ENCODE measurements around the gene CTNNBL1. TPM values are rescaled to one million over a fixed set of nuclear protein-coding genes. Genes with fewer than 3 reads are reported as not detected.
A peak's percentile ranks its signal among the peaks of the same experiment; 100 is the strongest.

Gene CTNNBL1
- total RNA-seq, 4 donors from 2014 or later, result 11.5 to 57.2 (median 35.2) TPM

DNA sequence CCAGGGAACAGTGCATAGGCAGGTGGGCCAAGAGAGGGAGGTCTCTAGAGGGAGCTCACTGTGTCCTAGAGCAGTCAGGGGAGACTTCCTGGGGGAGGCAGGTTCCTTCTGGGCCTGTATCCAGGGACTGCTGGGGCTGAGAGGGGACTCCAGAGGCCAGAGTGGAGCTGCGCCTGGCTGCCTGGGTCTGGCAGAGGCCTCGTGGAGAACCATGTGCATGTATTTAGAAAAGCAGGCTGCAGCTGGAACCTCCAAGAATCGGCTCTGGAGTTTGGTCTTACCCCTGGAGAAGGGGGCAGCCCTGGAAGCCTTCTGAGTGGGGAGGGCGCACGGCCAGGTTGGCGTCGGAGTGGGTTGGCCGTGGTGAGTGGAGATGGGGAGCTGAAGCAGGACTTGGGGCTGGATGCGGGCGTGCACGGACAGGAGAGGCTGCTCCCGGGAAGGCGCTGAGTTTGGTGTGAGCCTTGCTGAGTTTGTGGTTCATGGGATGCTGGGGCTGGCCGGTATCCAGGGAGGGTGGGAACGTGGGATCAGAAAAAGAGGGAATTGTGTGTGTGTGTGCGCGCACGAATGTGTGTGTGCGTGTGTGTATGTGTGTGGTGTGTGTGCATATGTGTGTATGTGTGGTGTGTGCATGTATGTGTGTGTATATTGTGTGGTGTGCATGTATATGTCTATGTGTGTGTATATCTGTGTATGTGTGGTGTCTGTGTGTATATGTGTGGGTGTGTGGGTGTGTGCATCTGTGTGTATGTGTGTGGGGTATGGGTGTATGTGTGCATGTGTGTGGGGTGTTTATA lies 219.9 kb downstream of the CTNNBL1 start:
- intact Hi-C loops (cut with DNase I; ENCODE audit: low total_unique reads), result no loop called here
- TF ChIP-seq, protein P1, sequence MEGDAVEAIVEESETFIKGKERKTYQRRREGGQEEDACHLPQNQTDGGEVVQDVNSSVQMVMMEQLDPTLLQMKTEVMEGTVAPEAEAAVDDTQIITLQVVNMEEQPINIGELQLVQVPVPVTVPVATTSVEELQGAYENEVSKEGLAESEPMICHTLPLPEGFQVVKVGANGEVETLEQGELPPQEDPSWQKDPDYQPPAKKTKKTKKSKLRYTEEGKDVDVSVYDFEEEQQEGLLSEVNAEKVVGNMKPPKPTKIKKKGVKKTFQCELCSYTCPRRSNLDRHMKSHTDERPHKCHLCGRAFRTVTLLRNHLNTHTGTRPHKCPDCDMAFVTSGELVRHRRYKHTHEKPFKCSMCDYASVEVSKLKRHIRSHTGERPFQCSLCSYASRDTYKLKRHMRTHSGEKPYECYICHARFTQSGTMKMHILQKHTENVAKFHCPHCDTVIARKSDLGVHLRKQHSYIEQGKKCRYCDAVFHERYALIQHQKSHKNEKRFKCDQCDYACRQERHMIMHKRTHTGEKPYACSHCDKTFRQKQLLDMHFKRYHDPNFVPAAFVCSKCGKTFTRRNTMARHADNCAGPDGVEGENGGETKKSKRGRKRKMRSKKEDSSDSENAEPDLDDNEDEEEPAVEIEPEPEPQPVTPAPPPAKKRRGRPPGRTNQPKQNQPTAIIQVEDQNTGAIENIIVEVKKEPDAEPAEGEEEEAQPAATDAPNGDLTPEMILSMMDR (IDR thresholded peaks at IDR 0.05), result no peak
- TF ChIP-seq POLR2A (IDR thresholded peaks at IDR 0.05), result no peak
- H3K27me3 ChIP-seq, result no peaks in the 10 kb centered on the region
- no peak overlapping the region for H3K4me3 ChIP-seq
- H3K4me1 ChIP-seq, result peaks cover 0 to 9% of the 10 kb centered on the region in 2 donors
- no peaks in the 10 kb centered on the region for H3K9me3 ChIP-seq
- H3K27ac ChIP-seq, result no peak overlapping the region
- peak in 1 of 2 donors; percentile 22 for DNase-seq
- H3K36me3 ChIP-seq, result no peaks in the 10 kb centered on the region

DNA sequence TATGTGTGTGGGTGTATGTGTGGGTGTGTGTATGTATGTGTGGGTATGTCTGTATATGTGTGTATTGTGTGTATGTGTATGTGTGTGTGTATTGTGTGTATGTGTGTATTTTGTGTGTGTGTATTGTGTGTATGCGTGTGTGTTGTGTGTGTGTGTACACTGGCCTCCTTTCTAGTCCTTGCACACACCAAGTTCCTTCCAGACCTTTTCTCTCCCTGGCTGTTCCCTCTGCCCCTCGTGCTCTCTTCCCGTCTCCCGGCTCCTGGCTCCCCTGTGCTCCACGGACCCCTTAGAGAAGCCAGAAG lies 220.5 kb downstream of the CTNNBL1 start:
- Histone ChIP-seq H3K4me3 (no peak overlapping the region), H3K9me3 (no peaks in the 10 kb centered on the region), H3K27me3 (no peaks in the 10 kb centered on the region), H3K4me1 (peaks cover 0 to 9% of the 10 kb centered on the region in 2 donors), H3K27ac (peak overlapping the region in 1 of 2 donors; percentile 41), H3K36me3 (no peaks in the 10 kb centered on the region)
- intact Hi-C loops (cut with DNase I; ENCODE audit: low total_unique reads), result no loop called here
- no peak for DNase-seq
- TF ChIP-seq, protein P1 (IDR thresholded peaks at IDR 0.05), result no peak
- no peak for TF ChIP-seq POLR2A (IDR thresholded peaks at IDR 0.05)

DNA sequence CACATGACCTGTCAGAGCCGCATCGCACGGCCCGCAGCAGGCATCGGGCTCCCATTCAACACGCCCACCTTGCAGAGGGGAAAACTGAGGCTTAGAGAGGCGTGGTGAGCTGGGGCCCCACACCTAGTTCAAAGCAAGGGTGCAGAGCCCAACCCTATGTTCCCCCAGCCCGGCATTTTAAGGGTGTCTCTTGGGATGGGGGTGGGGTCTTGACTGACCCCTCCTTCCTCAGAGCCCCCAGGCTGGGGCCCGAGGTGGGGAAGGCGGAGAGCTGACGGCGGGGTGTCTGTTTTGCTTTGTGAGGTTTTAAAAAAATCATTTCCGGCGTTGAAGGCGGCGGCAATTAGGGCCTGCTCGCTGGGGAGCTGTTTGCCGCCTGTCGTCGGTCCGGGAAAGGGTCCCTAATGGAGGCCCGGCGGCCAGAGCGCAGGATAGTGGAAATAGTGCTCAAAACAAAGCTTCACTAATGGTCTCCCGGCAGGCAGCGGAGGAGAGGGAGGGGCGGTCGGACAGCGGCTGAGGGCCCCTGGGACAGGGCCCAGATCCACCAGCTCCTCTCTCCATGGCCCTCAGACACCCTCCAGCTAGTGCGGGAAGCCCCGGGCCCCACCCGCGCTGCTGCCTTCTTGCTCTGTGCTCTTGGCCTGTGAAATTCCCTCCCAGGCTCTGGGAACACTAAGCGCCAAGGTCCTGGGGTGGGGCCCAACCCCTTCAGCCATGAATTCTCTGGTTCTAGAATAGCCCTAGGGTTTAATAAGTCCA lies 221.0 kb downstream of the CTNNBL1 start:
- peak in 1 of 2 donors; percentile 47 for DNase-seq
- intact Hi-C loops (cut with DNase I; ENCODE audit: low total_unique reads), result no loop called here
- Histone ChIP-seq H3K9me3 (no peaks in the 10 kb centered on the region), H3K4me3 (no peak overlapping the region), H3K36me3 (no peaks in the 10 kb centered on the region), H3K27me3 (no peaks in the 10 kb centered on the region), H3K4me1 (peaks cover 0 to 9% of the 10 kb centered on the region in 2 donors), H3K27ac (peak overlapping the region in 1 of 2 donors; percentile 41)
- no peak for TF ChIP-seq POLR2A (IDR thresholded peaks at IDR 0.05)
- TF ChIP-seq, protein P1 (IDR thresholded peaks at IDR 0.05), result no peak

DNA sequence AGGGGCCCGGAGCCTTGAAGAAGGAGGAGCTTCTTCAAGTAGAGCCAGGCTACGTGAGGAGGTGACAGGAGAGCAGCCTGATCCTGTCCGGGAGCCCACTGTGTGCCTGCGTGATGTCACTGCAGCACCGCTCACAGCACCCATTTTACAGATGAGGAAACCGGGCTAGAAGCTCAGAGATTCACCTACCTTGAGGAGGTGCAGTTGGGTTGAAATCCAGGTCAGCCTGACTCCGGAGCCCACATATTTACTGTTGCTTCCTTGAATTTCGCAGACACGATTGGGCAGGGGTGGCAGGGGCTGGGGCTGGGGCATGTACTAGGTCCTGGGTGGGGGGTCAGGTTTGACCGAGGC lies 221.6 kb downstream of the CTNNBL1 start:
- H3K36me3 ChIP-seq, result no peaks in the 10 kb centered on the region
- no peaks in the 10 kb centered on the region for H3K9me3 ChIP-seq
- peak overlapping the region in 1 of 2 donors; percentile 41 for H3K27ac ChIP-seq
- peaks cover 0 to 9% of the 10 kb centered on the region in 2 donors for H3K4me1 ChIP-seq
- H3K27me3 ChIP-seq, result no peaks in the 10 kb centered on the region
- no peak overlapping the region for H3K4me3 ChIP-seq
- no peak for TF ChIP-seq POLR2A (IDR thresholded peaks at IDR 0.05)
- TF ChIP-seq, protein P1 (IDR thresholded peaks at IDR 0.05), result no peak
- intact Hi-C loops (cut with DNase I; ENCODE audit: low total_unique reads), result no loop called here
- DNase-seq, result no peak

Data from uterus (tissue), 4 donors.